ENCODE measurements around the gene CLDN34.
A peak's percentile ranks its signal among the peaks of the same experiment; 100 is the strongest.

CLDN34 gene, protein sequence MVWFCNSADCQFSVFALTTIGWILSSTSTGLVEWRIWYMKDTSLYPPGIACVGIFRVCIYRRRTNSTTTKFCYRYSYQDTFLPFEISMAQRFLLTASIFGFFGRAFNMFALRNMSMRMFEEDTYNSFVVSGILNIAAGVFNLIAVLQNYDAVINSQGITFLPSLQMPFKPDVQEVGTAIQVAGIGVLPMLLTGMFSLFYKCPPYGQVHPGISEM

DNA sequence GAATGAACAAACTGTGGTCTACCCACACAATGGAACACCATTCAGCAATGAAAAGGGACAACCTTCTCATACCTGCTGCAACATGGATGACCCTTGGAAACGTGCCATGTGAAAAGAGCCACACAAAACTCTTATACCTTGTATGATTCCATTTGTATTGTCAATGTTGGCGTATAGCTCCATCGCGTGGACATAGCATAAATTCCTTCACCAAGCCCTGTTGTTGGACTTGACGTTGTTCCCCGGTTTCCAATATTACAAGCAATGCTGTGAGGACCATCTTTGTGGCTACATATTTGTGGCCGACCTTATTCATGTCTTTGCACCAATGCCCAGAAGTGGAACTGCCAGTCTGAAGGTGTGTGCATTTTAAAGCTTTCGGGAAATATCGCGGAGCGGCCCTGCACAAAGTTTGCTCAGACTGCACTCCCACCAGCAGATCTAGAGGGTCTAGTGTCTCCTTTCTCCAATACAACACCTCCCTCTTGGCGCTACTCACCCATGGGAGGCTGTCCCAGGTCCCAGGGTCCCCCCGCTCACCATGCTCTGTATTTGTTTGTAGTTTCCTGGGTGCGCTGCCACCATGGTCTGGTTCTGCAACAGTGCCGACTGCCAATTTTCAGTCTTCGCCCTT lies at the start of gene CLDN34:
CLDN34 (plus strand) TSS at position 584 of the 634 bp plus-strand sequence; CDS start at position 584, 0 bp downstream.
- DNase-seq (ENCODE audit: extremely low read depth in 1 of 2, low read depth in 1 of 2): no peak

DNA sequence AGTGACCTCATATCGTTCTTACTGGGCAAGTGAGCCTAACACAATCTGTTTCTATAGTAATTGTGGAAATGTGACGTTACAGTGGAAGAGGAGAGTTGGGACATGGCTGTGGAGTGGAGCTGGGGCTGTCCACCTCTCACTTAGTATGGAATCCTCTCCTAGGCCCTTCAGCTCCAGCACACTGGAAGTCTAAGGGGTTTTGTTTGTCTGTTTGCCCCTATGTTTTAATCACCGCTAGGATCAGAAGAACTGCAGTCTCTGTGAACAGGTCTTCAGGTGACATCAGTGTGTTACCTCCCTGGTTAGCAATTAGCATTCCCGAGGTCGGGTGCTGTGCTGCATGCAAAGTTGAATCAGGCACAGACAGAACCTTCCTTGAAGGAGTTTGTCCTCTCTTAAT lies 49.3 kb upstream of the CLDN34 start:
- no peak for DNase-seq (ENCODE audit: extremely low read depth in 1 of 2, low read depth in 1 of 2)

DNA sequence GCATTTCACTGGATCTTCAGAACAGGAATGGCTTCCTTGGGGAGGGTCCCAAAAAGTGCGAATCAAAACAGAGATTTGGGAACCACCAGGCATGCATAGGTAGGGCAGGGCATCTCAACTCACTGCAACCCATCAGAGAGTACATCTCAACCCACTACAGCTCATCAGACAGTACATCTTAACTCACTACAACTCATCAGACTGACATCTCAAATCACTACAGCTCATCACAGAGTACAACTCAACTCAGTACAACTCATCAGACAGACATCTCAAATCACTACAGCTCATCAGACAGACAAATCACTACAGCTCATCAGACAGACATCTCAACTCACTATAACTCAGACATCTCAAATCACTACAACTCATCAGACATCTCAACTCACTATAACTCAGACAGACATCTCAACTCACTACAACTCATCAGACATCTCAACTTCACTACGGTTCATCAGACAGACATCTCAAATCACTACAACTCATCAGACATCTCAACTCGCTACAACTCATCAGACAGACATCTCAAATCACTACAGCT lies 47.5 kb upstream of the CLDN34 start:
- DNase-seq (ENCODE audit: extremely low read depth in 1 of 2, low read depth in 1 of 2): no peak

DNA sequence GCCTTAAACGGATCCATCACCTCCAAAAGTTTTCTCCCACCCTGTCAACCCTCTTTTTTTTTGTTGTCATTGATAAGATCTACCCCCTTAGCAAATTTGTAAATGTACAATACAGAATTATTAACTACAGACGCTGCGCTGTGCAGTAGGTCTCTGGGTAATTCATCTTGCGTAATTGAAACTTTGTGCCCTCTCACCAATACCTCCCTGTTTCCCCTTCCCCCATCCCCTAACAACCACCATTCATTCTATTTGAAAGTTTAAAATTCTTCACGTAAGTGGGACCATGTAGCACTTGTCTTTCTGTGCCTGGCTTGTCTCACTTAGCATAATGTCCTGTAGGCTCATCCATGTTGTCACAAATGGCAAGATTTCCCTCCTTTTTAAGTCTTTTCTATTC lies 45.8 kb upstream of the CLDN34 start:
- no peak for DNase-seq (ENCODE audit: extremely low read depth in 1 of 2, low read depth in 1 of 2)

DNA sequence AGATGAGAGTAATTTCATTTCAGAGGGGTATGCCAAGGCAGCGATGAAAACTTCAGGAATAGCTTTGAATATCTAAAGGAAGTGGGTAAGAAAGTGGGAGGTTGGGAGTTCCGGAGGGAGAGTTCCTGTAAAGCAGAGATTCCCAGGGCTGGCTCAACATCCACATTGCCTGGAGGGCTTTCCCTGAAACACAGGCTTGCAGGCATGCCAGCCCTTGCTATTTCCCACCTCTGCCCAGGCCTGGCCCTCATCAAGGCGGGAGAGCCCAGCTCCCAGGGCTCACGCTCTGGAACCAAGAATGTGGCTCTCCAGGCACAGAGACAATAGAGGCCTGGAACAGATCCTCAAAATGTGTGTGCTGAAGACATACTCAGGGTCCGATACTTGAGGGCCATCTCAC lies 43.8 kb upstream of the CLDN34 start:
- no peak for DNase-seq (ENCODE audit: extremely low read depth in 1 of 2, low read depth in 1 of 2)

DNA sequence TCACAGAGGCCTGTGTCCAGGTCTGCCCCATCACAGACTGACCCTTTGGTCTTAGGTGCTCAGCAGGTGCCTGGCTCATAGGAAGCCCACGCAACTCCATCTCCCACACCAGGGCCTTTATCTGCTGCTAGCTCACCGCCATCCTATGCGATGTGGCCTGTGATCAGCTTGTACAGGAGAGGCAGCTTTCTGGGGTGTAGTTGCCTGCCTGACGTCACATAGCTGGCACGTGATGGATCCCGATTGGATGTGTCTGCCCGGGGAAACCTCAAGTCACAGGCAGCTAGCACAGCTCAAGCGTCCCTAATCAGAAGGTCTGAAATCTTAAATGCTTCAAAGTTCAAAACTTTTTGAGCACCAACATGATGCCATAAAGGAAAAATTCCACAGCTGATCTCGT lies 41.2 kb upstream of the CLDN34 start:
- no peak for DNase-seq (ENCODE audit: extremely low read depth in 1 of 2, low read depth in 1 of 2)

DNA sequence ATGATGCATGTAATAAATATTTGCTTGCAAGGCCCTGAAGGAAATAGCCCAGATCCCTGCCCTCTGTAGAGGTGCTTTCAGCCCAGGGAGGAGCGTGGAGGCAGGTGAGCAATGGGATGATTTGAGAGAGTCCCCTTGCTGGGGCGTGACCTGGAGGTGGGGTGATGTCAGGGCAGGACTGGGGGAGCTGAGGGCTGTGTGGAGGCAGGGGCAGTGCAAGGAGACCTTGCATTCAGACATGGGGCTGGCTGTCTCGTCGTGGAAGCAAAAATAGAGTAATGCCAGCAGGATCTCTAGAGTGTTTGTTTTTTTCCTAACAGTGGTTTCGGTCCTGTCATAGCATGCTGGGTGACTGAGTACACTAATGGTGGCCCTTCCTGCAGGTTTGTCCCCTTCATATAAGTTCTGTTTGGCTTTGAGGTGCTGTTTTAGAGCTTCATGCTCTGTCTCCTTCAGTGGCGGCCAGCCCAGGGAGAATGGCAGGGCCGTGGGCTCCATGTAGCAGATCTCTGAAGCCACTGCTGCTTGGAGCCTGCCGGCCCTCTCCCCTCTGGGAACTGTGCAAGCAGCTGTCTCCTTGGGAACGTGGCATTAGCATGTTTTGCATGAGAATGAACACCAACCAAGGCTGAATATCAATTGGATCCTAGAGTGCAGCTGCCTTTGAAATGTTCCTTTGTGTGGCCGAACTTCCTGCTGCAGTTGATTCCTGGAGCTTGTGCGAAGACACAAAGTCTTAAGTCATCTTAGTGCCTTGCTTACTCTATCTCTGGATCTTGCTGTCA lies 39.3 kb upstream of the CLDN34 start:
- DNase-seq (ENCODE audit: extremely low read depth in 1 of 2, low read depth in 1 of 2): no peak

DNA sequence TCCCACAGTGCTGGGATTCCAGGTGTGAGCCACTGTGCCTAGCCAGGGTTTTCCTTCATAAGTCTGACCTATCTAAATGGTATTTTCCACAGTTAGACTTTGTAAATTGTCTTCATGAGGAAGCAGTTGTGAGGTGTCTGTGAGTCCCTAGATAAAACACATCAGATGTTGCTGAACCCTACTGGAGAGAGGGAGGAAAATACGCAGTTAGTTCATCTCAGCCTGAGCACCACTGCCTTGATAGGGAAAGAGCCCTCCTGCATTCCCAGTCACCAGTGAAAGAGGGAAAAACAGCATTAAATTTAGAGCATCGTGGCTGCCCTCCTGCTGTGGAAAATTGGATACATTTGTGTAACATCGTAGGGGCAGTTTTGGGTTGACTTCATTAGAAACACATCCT lies 31.7 kb upstream of the CLDN34 start:
- no peak for DNase-seq (ENCODE audit: extremely low read depth in 1 of 2, low read depth in 1 of 2)

DNA sequence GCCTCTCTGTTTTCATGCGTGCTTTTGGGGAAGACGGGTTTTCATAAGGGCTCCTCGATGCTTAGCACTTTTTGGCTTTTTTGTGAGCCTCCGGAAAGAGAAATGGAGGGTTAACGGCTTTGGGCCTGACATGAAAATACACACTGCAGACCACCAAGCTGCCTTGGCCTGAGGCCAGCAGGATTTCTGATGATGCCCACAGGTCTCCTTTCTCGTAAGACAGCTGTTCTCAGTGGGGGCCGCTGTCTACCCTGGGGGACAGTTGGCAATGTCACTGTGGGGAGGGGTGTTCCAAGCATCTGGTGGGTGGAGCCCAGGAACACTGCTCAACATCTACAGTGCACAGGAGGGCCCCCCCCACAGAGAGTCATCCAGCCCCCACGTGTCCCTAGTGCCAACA lies 29.4 kb upstream of the CLDN34 start:
- DNase-seq (ENCODE audit: extremely low read depth in 1 of 2, low read depth in 1 of 2): no peak

DNA sequence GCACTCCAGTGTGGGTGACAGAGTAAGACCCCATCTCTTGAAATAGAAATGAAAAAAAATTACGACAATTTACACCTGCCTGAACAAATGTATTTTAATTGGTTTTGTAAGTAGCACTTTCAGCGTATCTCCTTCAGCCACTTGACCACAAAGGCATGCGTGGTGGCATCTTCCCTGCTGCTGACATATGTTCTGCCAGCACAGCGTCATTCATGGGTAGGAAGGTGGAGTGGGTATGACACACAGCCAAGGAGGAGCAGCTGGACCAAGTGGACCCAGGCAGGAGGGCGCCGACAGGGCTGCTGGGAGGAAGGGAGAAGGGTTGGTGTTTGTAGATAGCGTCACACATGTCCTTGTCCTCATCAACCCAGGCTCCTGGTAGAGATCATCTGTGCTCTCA lies 28.6 kb upstream of the CLDN34 start:
- no peak for DNase-seq (ENCODE audit: extremely low read depth in 1 of 2, low read depth in 1 of 2)

DNA sequence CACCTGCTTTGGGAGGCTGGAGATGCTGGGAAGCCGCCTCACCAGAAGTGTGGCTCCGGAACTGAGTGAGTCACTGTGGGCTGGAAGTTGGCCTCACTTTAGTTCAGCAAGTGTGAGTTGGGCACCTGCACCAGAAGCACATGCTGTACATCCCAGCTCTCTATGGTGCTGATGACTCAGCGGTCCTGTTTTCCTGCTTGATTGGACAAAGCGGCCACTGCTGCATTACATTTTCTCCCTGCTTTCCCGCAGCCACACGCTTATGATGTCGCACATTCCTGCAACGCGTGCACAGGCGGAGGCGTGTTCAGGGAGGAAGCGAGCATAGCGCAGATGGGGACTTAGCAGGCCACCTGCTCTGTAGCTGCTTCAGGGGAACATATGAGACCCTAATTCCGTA lies 26.7 kb upstream of the CLDN34 start:
- DNase-seq (ENCODE audit: extremely low read depth in 1 of 2, low read depth in 1 of 2): no peak

DNA sequence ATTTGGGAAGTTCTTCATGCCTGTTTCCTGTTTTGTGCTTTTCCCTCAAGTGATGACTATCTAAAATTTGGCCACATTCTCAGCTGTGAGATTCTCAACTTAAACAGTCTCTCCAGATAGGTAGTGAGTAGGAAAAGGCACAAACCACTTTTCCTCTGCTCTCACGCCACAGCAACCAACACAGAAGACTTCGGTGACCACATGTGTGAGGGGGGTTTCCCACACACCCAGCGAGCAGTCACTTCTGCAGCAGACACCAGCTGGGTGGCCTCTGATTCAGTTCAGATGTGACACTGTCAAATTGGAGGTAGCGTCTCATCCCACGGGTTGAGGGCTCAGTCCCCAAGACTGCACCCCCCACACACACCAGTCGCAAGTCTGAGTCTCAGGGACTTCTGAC lies 25.1 kb upstream of the CLDN34 start:
- DNase-seq (ENCODE audit: extremely low read depth in 1 of 2, low read depth in 1 of 2): peak in 1 of 2 donors; percentile 1

DNA sequence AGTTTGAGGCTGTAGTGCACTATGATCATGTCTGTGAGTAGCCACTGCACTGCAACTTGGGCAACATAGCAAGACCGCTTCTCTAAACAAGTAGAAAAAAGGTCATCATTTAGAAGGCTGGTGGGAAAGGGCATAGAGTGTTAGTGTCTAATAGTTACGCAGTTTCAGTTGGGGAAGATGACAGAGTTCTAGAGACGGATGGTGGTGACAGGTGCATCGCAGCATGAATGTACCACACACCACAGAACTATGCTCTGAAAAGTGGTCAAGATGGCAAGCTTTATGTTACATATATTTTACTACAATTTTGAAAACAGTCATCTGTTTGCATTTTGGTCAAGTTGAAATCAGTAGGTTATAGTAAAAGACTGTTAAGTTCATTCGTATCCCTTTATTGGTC lies 23.7 kb upstream of the CLDN34 start:
- no peak for DNase-seq (ENCODE audit: extremely low read depth in 1 of 2, low read depth in 1 of 2)

DNA sequence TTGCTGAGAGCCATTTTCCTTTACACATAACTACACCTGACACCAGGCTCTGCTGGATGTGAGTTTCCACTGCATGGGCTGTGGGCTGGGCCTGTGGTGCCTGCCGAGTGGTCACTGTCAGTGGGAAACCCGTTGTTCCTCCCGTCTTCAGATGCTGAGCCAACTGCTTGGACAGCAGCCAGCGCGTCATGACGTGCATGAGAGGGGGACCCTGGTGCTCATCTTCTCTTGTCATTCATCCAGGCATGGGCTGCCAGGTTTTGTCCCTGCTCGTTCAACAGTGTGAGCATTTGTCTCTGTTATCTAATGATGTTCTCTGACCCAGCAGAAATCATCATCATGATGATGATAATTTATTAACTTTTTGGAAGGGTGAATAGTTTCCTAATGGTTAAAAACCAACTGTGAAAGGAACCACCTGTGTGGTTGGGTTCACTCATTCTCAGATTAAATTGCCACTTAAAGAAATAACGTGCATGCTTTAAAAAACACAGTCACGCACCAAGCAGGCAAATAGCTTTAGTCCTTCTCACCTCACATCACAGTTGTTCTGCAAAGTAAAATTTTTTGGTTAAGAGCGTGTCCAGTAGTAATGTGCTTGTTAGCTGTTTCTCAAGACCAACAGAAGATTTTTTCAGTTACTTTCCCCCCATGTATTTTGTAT lies 19.9 kb upstream of the CLDN34 start:
- DNase-seq (ENCODE audit: extremely low read depth in 1 of 2, low read depth in 1 of 2): no peak

DNA sequence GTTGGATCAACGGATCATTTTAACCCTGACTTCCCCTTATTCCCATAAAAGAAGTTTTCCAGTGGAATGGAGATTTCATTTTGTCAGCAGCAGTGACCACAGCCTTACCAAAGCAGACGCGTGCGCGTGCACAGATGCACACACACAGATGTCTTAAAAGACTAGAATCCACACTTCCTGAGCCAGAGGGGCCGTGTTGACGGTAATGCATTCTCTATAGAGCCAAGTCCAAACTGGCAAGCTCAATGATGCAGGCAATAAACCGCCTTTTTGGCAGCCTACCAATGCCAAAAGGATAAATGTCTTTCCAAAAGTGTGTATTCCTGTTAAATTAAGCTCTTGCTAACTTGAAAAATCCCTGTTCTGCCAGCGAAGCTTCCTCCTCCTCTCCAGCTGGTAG lies 18.8 kb upstream of the CLDN34 start:
- DNase-seq (ENCODE audit: extremely low read depth in 1 of 2, low read depth in 1 of 2): no peak

DNA sequence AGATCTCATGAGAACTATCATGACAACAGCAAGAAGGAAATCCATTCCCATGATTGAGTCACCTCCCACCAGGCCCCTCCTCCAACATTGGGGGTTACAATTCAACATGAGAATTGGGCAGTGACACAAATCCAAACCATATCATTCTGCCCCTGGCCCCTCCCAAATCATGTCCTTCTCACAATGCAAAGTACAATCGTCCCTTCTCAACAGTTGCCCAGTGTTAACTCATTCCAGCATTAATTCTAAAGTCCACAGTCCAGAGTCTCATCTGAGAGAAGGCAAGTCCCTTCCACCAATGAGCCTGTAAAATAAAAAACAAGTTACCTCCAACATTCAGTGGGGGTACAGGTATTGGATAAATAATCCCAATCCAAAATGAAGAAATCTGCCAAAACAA lies 14.9 kb upstream of the CLDN34 start:
- DNase-seq (ENCODE audit: extremely low read depth in 1 of 2, low read depth in 1 of 2): no peak

DNA sequence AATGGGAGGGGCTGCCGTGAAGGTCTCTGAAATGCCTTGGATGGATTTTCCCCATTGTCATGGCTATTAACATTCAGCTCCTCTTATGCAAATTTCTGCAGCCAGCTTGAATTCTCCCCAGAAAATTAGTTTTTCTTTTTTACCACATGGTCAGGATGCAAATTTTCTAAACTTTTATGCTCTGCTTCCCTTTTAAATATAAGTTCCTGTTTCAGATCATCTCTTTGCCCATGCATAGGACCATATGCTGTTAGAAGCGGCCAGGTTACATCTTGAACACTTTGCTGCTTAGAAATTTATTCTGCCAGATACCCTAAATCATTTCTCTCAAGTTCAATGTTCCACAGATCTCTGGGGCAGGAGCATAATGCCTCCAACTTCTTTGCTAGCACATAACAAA lies 13.8 kb upstream of the CLDN34 start:
- DNase-seq (ENCODE audit: extremely low read depth in 1 of 2, low read depth in 1 of 2): no peak

DNA sequence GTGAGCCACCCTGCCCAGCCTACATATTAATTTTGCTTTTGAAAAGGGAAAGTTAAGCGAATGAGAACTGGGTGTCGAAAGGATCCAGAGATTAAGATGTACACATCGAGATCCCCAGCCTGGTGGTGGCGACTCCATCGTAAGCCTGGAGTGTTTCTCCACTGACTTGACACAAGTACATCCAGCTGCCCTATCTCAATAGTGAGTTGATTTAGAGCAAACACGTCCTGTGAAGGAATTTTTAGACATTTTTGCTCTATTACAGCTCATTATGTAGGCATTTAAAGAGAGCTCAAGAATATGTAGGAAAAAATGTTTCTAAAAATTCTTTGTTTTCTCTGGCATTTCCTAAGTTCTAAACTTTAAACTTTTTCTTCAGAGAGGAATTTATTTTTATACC lies 11.7 kb upstream of the CLDN34 start:
- no peak for DNase-seq (ENCODE audit: extremely low read depth in 1 of 2, low read depth in 1 of 2)

DNA sequence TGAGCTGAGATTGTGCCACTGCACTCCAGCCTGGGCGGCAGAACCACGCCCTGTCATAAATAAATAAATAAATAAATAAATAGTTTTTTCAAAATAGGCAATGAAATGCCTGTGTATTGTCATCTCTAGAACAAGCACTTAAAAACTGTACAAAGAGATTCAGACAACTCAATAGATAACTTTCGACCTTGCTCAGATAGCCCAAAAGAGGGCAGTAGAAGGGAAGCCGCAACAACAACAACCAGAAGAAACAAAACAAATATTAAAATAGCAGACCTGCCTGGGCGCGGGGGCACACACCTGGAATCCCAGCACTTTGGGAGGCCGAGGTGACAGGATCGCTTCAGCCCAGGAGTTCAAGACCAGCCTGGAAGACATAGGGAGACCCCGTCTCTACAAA lies 9.4 kb upstream of the CLDN34 start:
- no peak for DNase-seq (ENCODE audit: extremely low read depth in 1 of 2, low read depth in 1 of 2)

DNA sequence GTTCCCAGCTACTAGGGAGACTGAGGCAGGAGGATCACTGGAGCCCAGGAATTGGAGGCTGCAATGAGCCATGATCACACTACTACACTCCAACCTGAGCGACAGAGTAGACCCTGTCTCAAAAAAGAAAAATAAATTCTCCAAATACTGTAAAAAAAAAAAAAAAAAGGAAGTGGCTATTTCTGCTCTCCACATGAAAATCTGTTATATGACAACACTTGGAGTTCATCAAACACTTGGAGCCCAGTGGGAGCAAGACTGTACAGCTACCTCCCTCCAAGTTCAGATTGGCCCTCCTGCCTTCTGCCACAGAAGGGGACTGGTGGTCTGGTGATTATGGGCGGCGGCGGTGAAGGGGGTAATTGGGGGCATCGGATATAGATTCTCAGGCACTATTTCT lies 9.0 kb upstream of the CLDN34 start:
- DNase-seq (ENCODE audit: extremely low read depth in 1 of 2, low read depth in 1 of 2): no peak

DNA sequence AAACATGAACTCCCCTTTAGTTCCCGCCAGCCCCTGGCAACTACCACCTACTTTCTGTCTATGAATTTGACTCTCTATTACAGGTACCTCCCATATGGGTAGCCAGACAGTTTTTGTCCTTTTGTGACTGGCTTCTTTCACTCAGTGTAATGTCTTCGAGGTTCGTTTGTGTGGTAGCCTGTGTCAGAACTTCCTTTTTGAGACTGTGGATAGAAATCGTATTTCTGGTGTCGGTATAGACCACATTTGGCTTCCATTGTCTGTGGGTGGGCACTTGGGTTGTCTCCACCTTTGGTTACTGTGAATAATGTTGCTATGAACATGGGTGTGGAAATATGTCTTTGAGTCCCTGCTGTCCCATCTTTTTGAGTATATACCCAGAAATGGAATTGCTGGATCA lies 5.4 kb upstream of the CLDN34 start:
- DNase-seq (ENCODE audit: extremely low read depth in 1 of 2, low read depth in 1 of 2): no peak

Measured in activated CD8-positive, alpha-beta memory T cell treated with anti-CD3 and anti-CD28 coated beads for 1 hour (primary cell).